ENCODE data around the gene DNASE2.
"Not testable (repeated sequence)": the region's sequence is repeated elsewhere in the genome, so short reads cannot be mapped to it uniquely, and the experiment has no call there.

The DNASE2 gene

DNA sequence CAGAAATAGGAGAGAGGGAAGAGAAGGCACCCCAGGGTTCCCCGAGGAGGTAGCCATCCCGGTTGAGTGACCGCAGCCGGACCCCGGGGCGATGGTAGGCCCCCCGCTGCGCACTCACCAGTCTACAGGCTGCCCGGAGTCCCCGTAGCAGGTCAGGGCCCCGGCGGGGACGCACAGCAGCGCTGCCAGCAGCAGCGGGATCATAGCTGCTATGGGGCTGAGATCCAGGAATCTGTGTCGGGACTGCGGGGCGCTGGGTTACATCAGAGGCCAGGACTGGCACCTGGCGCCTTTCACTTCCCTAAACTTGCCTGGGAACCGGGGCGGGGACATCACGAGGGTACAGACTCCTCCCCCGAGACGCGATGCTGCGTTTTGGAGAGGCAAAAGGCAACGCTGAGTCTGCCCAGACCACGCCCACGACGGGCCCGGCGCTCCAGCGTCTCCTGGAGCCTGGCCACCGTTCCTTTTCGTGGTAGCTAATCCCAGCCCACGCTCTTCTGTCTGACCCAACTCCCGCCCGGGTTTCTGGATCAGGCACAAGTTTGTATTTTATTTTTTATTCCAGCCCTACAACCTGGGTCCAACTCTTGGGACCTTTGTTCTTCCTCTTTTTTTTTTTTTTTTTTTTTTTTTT lies at the start of gene DNASE2:
Gene DNASE2, minus strand, starts transcription at position 278 of the 637 bp plus-strand sequence. Its CDS starts 74 bp downstream, at position 204.
- peaks cover 3% of the 10 kb centered on the region for H3K4me1 ChIP-seq (ENCODE audit: insufficient read depth, low read length)
- peaks cover 25% of the 10 kb centered on the region for H3K27me3 ChIP-seq (ENCODE audit: insufficient read depth, low read length)
- no peaks in the 10 kb centered on the region for H3K36me3 ChIP-seq (ENCODE audit: insufficient read depth, low read length)

DNA sequence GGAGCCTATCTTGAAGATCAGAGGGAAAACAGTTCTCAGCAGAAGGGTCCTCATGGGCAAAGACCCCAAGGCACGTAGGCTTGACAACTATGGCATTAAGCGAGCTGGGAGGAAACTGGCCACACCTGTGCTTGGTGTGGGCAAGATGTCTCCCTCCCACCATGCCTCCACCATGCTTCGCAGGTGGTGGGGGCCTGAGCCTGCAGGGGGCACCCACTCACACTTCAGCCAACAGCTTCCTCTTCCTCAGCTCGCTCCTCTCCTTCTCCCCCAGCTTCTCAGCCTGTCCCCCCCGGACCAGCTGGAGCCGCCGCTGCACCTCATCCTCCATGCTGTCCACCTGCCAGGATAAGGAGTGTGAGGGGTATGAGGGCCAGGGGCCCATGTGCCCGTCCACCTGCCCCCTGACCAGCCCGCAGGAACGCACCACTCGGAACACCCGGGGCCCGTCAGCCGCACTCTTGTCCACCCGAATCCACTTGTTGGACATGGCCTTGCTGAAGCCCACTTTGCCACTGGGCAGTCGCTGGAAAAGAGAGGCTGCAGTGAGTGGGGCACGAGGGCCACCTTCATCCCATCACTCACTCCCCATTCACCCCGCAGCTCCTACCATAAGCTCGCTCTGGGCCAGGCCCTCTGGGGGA lies 48.9 kb upstream of the DNASE2 start:
- no peaks in the 10 kb centered on the region for H3K9me3 ChIP-seq (ENCODE audit: low read length)

More for the DNA sequence above, at the start of gene DNASE2:
- H3K9me3 ChIP-seq (ENCODE audit: low read length) = peaks cover 19% of the 10 kb centered on the region
- H3K4me3 ChIP-seq (ENCODE audit: low read length) = peak within 1 kb of the TSS; percentile 52
- peak within 1 kb of the TSS; percentile 78 for H2AFZ ChIP-seq (ENCODE audit: low read depth, low read length)

DNA sequence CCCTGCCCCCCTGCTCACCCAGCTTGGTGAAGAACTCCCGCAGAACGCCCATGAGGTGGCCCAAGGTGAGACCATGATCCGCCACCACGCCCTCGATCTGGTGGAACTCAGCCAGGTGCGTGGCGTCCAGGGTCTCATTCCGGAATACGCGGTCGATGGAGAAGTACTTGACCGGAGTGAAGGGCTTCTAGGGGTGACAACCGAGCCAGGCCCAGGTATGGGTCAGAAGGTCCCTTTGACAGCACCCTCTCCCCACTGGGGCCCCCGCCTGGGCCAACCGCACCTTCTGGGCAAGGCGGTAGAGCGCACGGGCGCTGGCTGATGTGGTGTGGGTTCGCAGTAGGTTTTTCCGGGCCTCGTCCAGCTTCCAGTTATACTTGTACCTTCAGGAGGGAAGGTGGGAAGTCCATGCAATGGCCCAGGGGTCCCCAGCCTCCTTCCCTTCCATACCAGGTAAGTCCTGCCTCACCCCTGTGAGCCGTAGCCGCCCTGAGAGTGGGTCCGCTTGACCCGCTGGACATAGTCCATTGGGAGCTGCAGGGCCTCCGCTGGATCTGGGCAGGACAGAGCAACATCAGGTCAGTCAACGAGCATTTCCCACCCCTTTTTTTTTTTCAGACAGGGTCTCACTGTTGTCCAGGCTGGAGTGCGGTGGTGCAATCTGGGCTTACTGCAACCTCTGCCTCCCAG lies 43.5 kb upstream of the DNASE2 start:
- Histone ChIP-seq H3K4me3 (ENCODE audit: low read length) (no peak overlapping the region), H3K36me3 (ENCODE audit: insufficient read depth, low read length) (peaks cover 60% of the 10 kb centered on the region), H3K27me3 (ENCODE audit: insufficient read depth, low read length) (no peaks in the 10 kb centered on the region)

More for the DNA sequence above, 48.9 kb upstream of the DNASE2 start:
- no peak overlapping the region for H2AFZ ChIP-seq (ENCODE audit: low read depth, low read length)
- no peaks in the 10 kb centered on the region for H3K27me3 ChIP-seq (ENCODE audit: insufficient read depth, low read length)
- H3K4me3 ChIP-seq (ENCODE audit: low read length) = no peak overlapping the region
- H3K4me1 ChIP-seq (ENCODE audit: insufficient read depth, low read length) = peaks cover 6% of the 10 kb centered on the region
- peaks cover 41% of the 10 kb centered on the region for H3K36me3 ChIP-seq (ENCODE audit: insufficient read depth, low read length)

DNA sequence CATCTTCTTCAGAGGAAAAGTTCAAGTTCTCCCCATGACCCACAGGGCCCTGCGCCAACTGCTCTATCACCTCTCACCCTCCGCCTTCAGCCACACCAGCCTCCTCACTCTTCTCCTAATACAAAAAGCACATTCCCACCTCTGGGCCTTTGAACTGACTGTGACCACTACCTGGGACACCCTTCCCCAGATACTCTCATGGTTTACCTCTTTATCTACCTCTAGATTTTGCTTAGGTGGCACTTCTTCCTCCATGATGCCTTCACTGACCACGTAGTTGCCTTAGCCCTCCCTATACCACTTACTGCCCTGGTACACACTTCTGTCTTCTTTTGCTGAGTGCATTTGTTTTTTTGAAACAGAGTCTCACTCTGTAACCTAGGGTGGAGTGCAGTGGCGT lies 41.7 kb upstream of the DNASE2 start:
- Histone ChIP-seq H3K36me3 (ENCODE audit: insufficient read depth, low read length) (peaks cover 44% of the 10 kb centered on the region), H2AFZ (ENCODE audit: low read depth, low read length) (no peak overlapping the region), H3K27me3 (ENCODE audit: insufficient read depth, low read length) (no peaks in the 10 kb centered on the region), H3K4me1 (ENCODE audit: insufficient read depth, low read length) (no peaks in the 10 kb centered on the region), H3K4me3 (ENCODE audit: low read length) (no peak overlapping the region), H3K9me3 (ENCODE audit: low read length) (no peaks in the 10 kb centered on the region)

More for the DNA sequence above, 43.5 kb upstream of the DNASE2 start:
- no peak overlapping the region for H2AFZ ChIP-seq (ENCODE audit: low read depth, low read length)
- H3K9me3 ChIP-seq (ENCODE audit: low read length) = no peaks in the 10 kb centered on the region
- H3K4me1 ChIP-seq (ENCODE audit: insufficient read depth, low read length) = no peaks in the 10 kb centered on the region

GRCh38 chr19:12921047-12921446 lies 39.8 kb upstream of the DNASE2 start:
- Histone ChIP-seq H3K36me3 (ENCODE audit: insufficient read depth, low read length) (peaks cover 35% of the 10 kb centered on the region), H3K27me3 (ENCODE audit: insufficient read depth, low read length) (no peaks in the 10 kb centered on the region), H3K4me3 (ENCODE audit: low read length) (no peak overlapping the region), H3K4me1 (ENCODE audit: insufficient read depth, low read length) (no peaks in the 10 kb centered on the region), H2AFZ (ENCODE audit: low read depth, low read length) (no peak overlapping the region), H3K9me3 (ENCODE audit: low read length) (no peaks in the 10 kb centered on the region)

DNA sequence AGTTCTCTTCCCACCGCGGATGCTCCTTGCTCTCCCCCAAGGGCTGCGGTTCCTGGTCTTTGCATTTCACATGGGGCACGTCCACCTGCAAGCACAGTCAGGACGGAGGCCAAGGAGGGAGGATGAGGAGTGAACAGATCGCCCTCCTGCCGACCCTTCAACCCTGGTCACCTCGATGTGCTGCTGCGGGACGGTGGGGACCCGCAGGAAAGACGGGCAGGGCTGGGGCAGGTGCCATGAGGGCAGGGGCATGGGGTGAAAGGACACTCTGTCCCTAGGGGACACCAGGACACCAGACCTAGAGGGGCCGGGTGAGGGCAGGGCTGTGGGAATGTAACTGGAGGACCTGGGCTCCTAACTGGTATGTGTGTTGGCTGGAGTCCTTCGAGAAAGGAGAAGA lies 37.0 kb upstream of the DNASE2 start:
- peaks cover 6% of the 10 kb centered on the region for H3K4me1 ChIP-seq (ENCODE audit: insufficient read depth, low read length)

GRCh38 chr19:12915860-12916259 lies 34.6 kb upstream of the DNASE2 start:
- H3K4me1 ChIP-seq (ENCODE audit: insufficient read depth, low read length) = peaks cover 18% of the 10 kb centered on the region
- H3K27me3 ChIP-seq (ENCODE audit: insufficient read depth, low read length); H3K4me3 ChIP-seq (ENCODE audit: low read length); H2AFZ ChIP-seq (ENCODE audit: low read depth, low read length); H3K9me3 ChIP-seq (ENCODE audit: low read length); H3K36me3 ChIP-seq (ENCODE audit: insufficient read depth, low read length): not testable (repeated sequence)

More for the DNA sequence above, 37.0 kb upstream of the DNASE2 start:
- Histone ChIP-seq H2AFZ (ENCODE audit: low read depth, low read length) (no peak overlapping the region), H3K9me3 (ENCODE audit: low read length) (no peaks in the 10 kb centered on the region), H3K4me3 (ENCODE audit: low read length) (no peak overlapping the region), H3K27me3 (ENCODE audit: insufficient read depth, low read length) (no peaks in the 10 kb centered on the region), H3K36me3 (ENCODE audit: insufficient read depth, low read length) (peaks cover 15% of the 10 kb centered on the region)

GRCh38 chr19:12913851-12914690 lies 32.8 kb upstream of the DNASE2 start:
- Histone ChIP-seq H3K27me3 (ENCODE audit: insufficient read depth, low read length) (no peaks in the 10 kb centered on the region), H3K9me3 (ENCODE audit: low read length) (no peaks in the 10 kb centered on the region), H3K4me3 (ENCODE audit: low read length) (no peak overlapping the region), H3K36me3 (ENCODE audit: insufficient read depth, low read length) (peaks cover 3% of the 10 kb centered on the region), H3K4me1 (ENCODE audit: insufficient read depth, low read length) (peaks cover 20% of the 10 kb centered on the region), H2AFZ (ENCODE audit: low read depth, low read length) (no peak overlapping the region)

- H3K4me3 ChIP-seq (ENCODE audit: low read length) = no peak overlapping the region
These were observed 31.8 kb upstream of the DNASE2 start for GRCh38 chr19:12913011-12913561.

DNA sequence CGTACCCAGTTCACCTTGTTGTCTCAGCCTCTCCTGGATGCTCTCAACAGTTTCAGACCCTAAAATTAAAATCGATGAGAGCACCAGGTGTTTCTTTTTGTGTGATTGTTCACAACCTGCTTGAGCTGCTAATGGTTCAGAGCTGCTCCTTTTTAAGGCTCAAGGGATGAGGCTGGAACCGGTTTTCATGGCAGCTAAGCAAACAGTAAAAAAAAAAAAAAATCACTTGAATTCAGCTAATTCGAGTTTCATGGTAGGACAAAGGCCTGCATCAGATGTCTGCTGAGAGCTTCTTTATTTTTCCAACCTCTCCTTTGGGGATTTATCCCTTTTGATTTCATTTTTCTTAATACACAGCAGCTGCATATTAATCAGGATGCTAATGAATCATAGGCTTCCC lies 31.3 kb upstream of the DNASE2 start:
- Histone ChIP-seq H3K4me1 (ENCODE audit: insufficient read depth, low read length) (peaks cover 26% of the 10 kb centered on the region), H3K4me3 (ENCODE audit: low read length) (no peak overlapping the region), H3K27me3 (ENCODE audit: insufficient read depth, low read length) (no peaks in the 10 kb centered on the region), H3K36me3 (ENCODE audit: insufficient read depth, low read length) (peaks cover 3% of the 10 kb centered on the region), H3K9me3 (ENCODE audit: low read length) (no peaks in the 10 kb centered on the region), H2AFZ (ENCODE audit: low read depth, low read length) (no peak overlapping the region)

More at GRCh38 chr19:12913011-12913561, 31.8 kb upstream of the DNASE2 start:
- Histone ChIP-seq H3K4me1 (ENCODE audit: insufficient read depth, low read length) (peaks cover 26% of the 10 kb centered on the region), H2AFZ (ENCODE audit: low read depth, low read length) (no peak overlapping the region), H3K27me3 (ENCODE audit: insufficient read depth, low read length) (no peaks in the 10 kb centered on the region), H3K36me3 (ENCODE audit: insufficient read depth, low read length) (peaks cover 3% of the 10 kb centered on the region), H3K9me3 (ENCODE audit: low read length) (no peaks in the 10 kb centered on the region)

DNA sequence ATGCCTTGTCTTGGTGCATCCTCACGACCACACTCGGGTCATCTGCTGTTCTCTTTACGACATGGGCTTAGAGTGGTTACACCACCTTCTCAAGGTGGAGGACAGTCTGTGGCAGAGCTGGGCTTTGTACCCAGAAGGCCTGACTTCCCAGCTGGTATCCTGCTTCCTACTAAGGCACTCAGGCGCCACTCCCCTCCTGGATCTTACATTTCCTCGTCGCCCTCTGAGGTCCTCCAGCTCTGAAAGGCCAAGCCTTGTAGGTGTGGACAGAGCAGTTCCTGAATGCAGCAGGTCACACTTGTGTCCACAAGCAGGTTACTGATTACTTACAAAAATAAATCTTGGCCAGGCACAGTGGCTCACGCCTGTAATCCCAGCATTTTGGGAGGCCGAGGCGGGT lies 25.9 kb upstream of the DNASE2 start:
- Histone ChIP-seq H3K27me3 (ENCODE audit: insufficient read depth, low read length) (no peaks in the 10 kb centered on the region), H3K9me3 (ENCODE audit: low read length) (no peaks in the 10 kb centered on the region), H3K4me3 (ENCODE audit: low read length) (no peak overlapping the region)

DNA sequence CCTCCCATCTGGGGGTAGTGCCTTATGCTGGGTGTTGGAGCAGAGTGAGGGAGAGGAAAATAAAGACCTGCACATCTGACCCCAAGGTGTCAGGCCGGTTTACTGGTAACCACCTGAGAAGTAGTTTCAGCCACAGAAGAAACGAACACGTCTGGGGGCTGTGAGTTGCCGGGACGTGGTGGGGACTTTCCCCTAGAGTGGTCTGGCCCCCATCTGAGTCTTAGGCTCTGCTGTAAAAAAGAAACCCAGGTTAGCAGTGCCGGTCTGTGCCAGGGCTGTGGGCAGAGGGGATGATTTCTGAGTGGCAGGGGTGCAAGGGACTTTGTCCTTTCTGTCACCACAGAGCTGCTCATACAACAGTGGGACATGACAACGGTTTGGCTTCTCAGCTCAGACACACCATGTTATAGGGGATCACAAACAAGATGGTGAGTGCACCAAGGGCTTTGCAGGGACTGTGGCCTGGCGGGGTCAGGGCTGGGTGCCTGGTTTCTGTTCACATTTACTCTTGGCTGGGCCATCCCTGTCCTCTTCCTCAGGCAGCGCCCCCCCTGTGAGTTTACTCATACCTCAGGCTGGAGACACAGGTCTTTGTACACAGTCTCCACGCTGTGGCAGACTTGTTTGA lies 18.8 kb upstream of the DNASE2 start:
- peaks cover 29% of the 10 kb centered on the region for H3K36me3 ChIP-seq (ENCODE audit: insufficient read depth, low read length)
- no peak overlapping the region for H2AFZ ChIP-seq (ENCODE audit: low read depth, low read length)
- H3K9me3 ChIP-seq (ENCODE audit: low read length) = no peaks in the 10 kb centered on the region
- no peaks in the 10 kb centered on the region for H3K27me3 ChIP-seq (ENCODE audit: insufficient read depth, low read length)
- no peak overlapping the region for H3K4me3 ChIP-seq (ENCODE audit: low read length)
- no peaks in the 10 kb centered on the region for H3K4me1 ChIP-seq (ENCODE audit: insufficient read depth, low read length)

More for the DNA sequence above, 25.9 kb upstream of the DNASE2 start:
- Histone ChIP-seq H3K36me3 (ENCODE audit: insufficient read depth, low read length) (no peaks in the 10 kb centered on the region), H3K4me1 (ENCODE audit: insufficient read depth, low read length) (peaks cover 9% of the 10 kb centered on the region), H2AFZ (ENCODE audit: low read depth, low read length) (no peak overlapping the region)

Measured in neuron (in vitro differentiated cells).